Measurements from ENCODE around the gene SELENON.

SELENON gene

GRCh38 chr1:25821630-25822091 lies 21.7 kb downstream of the SELENON start:
- H3K4me3 ChIP-seq: peak overlapping the region in 1 of 2 donors; percentile 93
- no peaks in the 10 kb centered on the region for H3K27me3 ChIP-seq
- H3K27ac ChIP-seq: no peak overlapping the region
- intact Hi-C loops (cut with DNase I; ENCODE audit: low total_unique reads): loop anchor here (5.0 kb wide), 2 partner anchors 46 to 176 kb away; partner anchors contain the start of gene PAFAH2
- H3K36me3 ChIP-seq: peaks cover 3 to 29% (median 19%) of the 10 kb centered on the region in 3 donors
- H3K9me3 ChIP-seq: no peaks in the 10 kb centered on the region
- peaks cover 0 to 33% (median 27%) of the 10 kb centered on the region in 4 donors for H3K4me1 ChIP-seq
- no peak for TF ChIP-seq CTCF (IDR thresholded peaks at IDR 0.05)
- no peak for DNase-seq

DNA sequence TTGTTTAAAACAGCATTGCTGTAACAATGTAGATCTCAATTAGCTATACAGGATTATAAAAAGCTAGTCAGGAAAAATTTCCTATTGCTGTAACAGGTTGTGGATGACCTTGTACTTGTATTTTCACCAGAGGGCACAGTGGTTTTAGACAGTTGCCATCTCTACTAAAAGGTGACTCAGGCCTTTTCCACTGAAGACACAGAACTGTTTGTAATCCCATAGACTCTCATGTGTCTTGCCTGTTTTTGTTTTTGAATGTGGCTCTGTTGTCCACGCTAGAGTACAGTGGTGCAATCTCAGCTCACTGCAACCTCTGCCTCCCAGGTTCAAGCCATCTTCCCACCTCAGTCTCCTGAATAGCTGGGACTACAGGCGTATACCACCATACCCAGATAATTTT lies 25.6 kb downstream of the SELENON start:
- H3K27me3 ChIP-seq: no peaks in the 10 kb centered on the region
- no peak overlapping the region for H3K27ac ChIP-seq
- H3K9me3 ChIP-seq: no peaks in the 10 kb centered on the region
- H3K4me1 ChIP-seq: peaks cover 0 to 17% (median 15%) of the 10 kb centered on the region in 4 donors
- no peak for DNase-seq
- TF ChIP-seq CTCF (IDR thresholded peaks at IDR 0.05): no peak
- no peak overlapping the region for H3K4me3 ChIP-seq
- peaks cover 38 to 66% (median 58%) of the 10 kb centered on the region in 3 donors for H3K36me3 ChIP-seq
- intact Hi-C loops (cut with DNase I; ENCODE audit: low total_unique reads): loop anchor here (5.0 kb wide), 1 partner anchor 747 kb away; no protein-coding TSS in a partner anchor

- intact Hi-C loops (cut with DNase I; ENCODE audit: low total_unique reads): loop anchor here (5.0 kb wide), 1 partner anchor 746 kb away; no protein-coding TSS in a partner anchor
- H3K36me3 ChIP-seq: peaks cover 48 to 75% (median 67%) of the 10 kb centered on the region in 3 donors
Measured at GRCh38 chr1:25826571-25826970, 26.6 kb downstream of the SELENON start.

DNA sequence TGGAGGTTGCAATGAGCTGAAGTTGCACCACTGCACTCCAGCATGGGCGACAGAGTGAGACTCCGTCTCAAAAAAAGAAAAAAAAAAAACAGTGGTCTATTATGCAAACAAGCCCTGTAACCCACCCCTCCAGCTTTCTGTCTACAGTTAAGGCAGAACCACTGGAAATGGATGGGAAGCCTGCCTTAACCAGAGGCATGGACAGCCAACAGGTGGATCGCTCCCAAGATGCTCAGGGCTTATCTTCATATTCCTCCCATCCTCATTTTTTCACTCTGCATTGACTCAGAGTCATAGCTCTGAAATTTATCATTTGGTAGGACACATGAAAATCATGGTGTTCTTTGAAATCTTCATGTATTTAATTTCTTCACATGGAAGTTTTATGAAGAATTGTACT lies 28.5 kb downstream of the SELENON start:
- H3K4me1 ChIP-seq: no peaks in the 10 kb centered on the region
- intact Hi-C loops (cut with DNase I; ENCODE audit: low total_unique reads): loop anchor here (5.0 kb wide), 1 partner anchor 744 kb away; no protein-coding TSS in a partner anchor
- no peak overlapping the region for H3K4me3 ChIP-seq
- no peak for TF ChIP-seq CTCF (IDR thresholded peaks at IDR 0.05)
- no peak overlapping the region for H3K27ac ChIP-seq
- H3K9me3 ChIP-seq: no peaks in the 10 kb centered on the region
- DNase-seq: no peak
- H3K36me3 ChIP-seq: peaks cover 67 to 88% (median 86%) of the 10 kb centered on the region in 3 donors
- no peaks in the 10 kb centered on the region for H3K27me3 ChIP-seq

More at GRCh38 chr1:25826571-25826970, 26.6 kb downstream of the SELENON start:
- Histone ChIP-seq H3K9me3 (no peaks in the 10 kb centered on the region), H3K4me1 (peaks cover 0 to 8% (median 6%) of the 10 kb centered on the region in 4 donors), H3K27me3 (no peaks in the 10 kb centered on the region), H3K27ac (no peak overlapping the region), H3K4me3 (no peak overlapping the region)
- TF ChIP-seq CTCF (IDR thresholded peaks at IDR 0.05): no peak
- no peak for DNase-seq

- intact Hi-C loops (cut with DNase I; ENCODE audit: low total_unique reads): loop anchor here (5.0 kb wide), 1 partner anchor 743 kb away; no protein-coding TSS in a partner anchor
- Histone ChIP-seq H3K9me3 (no peaks in the 10 kb centered on the region), H3K27me3 (no peaks in the 10 kb centered on the region), H3K27ac (no peak overlapping the region), H3K4me3 (no peak overlapping the region), H3K36me3 (peaks cover 70 to 91% (median 88%) of the 10 kb centered on the region in 3 donors), H3K4me1 (no peaks in the 10 kb centered on the region)
- no peak for DNase-seq
- no peak for TF ChIP-seq CTCF (IDR thresholded peaks at IDR 0.05)
Measured at GRCh38 chr1:25829046-25829445, 29.1 kb downstream of the SELENON start.

Data from tibial artery (tissue), 4 donors.